IPS-NIHi7 (cell line): ENCODE data around the gene THUMPD2.
A peak's percentile ranks its signal among the peaks of the same experiment; 100 is the strongest.

ENCODE experiments used
- DNase-seq: peaks from one replicate; pipeline ENCODE4 v3.0.0; 2012; ENCODE audit warnings: mixed read lengths; ENCODE audit errors: extremely low spot score

The THUMPD2 gene

DNA sequence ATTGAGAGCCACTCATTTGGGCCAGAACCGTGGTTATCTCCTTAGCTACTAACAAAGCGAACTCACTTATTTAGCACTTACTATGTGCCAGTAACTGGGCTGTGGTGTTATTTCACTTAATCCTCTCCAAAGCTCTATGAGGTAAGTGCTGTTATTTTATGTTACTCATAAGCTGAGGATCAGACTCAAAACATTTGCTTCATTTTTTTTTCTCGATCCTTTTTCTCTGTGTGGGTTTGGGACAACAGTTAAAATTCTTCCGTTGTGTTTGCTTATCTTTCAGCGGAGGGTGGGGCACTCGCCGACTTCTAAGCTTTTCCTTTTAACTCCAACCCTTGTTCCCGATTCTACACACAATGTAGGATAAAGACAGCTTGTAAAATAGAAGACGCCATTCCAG lies 60.6 kb downstream of the THUMPD2 start:
- no peak for DNase-seq

DNA sequence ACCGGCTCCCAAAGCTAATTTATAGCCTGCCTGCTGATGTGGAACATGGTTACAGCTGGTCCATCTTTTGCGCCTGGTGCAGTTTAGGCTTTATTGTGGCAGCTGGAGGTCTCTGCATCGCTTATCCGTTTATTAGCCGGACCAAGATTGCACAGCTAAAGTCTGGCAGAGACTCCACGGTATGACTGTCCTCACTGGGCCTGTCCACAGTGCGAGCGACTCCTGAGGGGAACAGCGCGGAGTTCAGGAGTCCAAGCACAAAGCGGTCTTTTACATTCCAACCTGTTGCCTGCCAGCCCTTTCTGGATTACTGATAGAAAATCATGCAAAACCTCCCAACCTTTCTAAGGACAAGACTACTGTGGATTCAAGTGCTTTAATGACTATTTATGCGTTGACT lies 62.0 kb downstream of the THUMPD2 start:
- DNase-seq: no peak

DNA sequence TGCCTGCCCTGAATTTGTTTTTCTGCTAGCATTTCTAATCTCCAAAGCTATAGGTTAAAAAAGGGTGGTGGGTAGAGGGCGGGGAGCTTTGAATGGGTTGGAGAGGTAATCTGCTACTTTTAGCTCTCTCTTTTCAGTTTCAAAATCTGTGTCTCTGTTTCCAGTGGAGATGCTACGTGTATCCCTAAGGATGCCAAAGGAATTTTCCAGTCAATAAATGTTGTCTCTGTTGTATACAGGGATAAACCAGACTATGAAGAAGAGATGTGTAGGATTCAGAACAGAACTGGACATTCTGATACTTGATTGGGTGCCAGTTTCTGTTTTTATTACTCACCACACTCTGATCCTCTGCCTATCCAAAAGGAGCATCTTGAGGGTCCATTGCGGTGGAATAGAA lies 63.2 kb downstream of the THUMPD2 start:
- no peak for DNase-seq

DNA sequence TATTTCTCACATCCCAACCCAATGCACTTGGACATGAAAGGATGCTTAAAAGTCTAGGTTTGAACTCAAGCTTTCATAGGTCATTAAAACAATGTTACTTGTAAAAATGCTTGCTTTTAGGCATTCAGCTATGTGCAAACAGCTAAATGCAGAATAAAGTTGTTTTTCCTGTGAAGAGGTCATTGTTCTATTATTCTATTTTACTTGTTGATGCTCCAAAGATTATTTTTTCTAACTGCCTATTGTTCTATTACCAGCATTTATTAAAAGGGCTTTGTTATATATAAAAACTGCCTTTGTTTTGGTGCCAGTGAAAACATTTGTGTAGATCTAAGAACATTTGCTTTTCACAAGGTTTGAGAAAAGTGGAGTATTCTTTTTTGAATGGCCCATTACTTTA lies 64.0 kb downstream of the THUMPD2 start:
- no peak for DNase-seq

DNA sequence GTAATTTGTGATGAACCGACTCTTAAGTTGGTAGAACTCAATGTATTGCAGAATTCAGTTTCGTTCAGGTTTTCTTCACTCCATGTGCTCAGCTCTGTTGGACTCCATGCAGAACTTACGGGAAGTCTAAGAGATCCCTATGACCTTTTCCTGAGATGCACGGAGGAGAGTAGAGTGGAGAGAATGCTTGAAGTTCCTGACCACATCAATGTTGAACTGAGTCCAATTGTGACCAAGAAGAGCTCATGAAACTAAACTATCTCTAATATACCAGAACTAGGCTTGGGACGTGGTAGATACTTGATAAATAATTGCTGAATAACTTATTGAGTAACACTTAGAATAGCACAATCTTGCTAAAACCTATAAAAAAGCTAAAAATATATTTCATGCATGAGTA lies 66.1 kb downstream of the THUMPD2 start:
- no peak for DNase-seq

DNA sequence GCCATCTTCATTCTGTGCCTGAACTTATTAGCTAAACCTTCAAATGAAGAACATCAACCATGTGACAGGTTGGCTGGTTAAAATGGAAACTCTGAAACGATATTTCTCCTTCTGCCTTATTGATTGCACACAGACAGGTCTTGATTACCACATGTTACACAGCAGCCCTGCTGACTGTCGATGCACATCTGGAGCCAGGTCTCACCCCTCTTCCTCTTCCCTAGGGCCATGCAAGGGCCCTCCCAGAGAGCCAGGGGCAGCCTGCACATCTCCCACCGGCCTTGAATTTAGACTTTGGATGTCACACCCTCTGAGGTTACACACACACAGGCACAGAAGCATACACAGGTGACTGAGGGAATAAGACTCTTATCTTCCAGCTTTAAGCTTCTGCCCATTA lies 68.3 kb downstream of the THUMPD2 start:
- DNase-seq: no peak

GRCh38 chr2:39708003-39708402 lies 71.1 kb downstream of the THUMPD2 start:
- no peak for DNase-seq

- no peak for DNase-seq
Observed at GRCh38 chr2:39706945-39707344, 72.1 kb downstream of the THUMPD2 start.

GRCh38 chr2:39706312-39706711 lies 72.7 kb downstream of the THUMPD2 start:
- no peak for DNase-seq

- DNase-seq: no peak
Observed at GRCh38 chr2:39705638-39706037, 73.4 kb downstream of the THUMPD2 start.

DNA sequence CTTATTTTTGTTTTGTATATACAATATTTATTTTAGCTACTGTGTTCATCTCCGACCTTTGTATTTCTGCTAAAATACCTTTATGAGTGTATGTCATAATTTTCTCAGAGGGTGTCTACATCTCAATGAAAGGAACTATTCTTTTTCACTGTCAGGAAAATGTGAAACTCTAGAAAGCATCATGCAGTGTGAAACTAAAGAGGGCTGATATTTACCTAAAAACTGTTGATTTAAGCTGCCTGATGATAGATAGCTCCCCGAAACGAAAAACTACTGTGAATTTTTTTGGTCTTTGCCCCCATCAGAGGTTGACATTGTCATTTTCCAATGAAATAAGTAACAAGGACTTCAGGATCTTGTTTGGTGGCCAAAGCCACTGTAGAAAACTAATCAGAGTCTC lies 74.5 kb downstream of the THUMPD2 start:
- DNase-seq: no peak

DNA sequence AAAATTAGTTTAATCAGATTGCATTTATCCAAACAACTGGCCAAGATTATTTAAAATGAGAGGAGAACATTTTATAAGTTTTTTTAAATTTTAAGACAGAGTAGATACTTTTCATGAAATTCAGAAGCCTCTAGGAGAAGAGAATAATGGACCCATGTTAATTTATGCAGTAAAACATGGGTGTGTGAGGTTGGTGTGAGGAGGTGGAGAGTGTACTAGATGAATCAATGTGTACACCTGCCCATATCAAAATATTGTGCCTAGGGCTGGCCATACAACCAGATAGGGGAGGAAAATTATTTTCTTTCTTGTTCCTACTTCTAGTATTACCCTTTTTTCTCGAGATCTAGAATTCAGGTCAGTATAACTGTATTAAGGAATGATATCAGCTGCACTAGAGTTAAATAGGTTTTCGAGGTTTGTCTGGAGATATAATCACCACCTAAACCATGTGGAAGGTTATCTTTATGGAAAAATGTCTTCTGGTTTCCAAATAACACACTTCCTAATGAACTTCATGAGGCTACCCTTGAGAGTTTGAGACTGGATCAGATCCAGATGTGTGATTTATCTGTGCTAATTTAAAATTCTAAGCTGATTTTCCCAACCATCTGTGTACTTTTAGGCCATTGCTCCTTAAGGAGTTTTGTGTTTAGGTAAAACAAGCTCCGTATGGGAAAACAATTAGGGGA lies 75.7 kb downstream of the THUMPD2 start:
- no peak for DNase-seq

DNA sequence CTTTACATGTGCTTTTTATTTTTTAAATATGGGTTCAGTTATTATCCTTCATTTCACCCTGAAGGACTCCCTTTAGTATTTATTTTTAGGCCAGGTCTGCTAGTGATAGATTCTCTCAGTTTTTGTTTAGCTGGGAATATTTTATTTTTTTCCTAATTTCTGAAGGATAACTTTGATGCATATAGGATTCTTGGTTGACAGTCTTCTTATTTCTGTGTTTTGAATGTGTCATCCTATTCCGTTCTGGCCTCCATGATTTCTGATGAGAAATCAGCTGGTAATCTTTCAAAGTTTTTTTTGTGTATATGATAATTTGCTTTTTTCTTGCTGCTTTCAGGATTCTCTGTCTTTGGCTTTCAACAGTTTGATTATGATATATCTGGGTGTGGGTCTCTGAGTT lies 77.9 kb downstream of the THUMPD2 start:
- no peak for DNase-seq

DNA sequence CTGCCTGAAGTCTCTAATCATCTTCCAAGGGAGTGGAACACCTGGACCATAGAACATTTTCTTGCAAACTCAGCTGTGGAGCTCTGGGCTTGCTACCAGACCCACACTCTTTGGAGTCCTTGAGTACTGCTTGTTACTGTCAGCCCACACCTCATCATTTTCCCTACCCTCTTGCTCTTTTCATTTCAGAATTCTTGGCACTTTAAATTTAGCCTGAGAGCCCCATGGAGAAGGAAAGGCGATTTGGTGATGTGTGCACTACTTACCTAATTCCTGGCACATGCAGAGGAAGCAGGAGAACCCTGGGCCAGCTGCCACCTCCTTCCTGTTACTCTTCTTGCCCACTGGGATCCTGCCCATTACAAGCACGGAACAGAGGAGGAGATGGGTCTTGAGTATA lies 81.6 kb downstream of the THUMPD2 start:
- no peak for DNase-seq

DNA sequence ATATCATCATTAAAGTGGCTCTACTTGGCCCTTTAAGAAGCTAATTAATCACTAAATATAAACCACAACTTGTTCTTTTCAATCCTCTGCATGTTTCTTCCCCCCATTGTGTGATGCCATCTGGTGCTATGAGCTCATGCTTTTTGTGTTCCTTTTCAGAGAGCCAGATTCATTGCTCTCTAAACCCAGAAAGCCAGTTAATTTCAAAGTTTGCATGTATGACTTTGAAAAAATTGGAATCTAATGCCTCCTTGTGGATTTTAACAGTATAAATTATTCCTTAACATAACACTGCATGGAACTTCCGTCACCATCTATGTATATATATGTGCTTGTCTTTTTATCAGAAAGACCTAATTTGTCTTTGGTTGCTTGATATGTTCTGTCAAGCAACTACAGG lies 82.2 kb downstream of the THUMPD2 start:
- no peak for DNase-seq

DNA sequence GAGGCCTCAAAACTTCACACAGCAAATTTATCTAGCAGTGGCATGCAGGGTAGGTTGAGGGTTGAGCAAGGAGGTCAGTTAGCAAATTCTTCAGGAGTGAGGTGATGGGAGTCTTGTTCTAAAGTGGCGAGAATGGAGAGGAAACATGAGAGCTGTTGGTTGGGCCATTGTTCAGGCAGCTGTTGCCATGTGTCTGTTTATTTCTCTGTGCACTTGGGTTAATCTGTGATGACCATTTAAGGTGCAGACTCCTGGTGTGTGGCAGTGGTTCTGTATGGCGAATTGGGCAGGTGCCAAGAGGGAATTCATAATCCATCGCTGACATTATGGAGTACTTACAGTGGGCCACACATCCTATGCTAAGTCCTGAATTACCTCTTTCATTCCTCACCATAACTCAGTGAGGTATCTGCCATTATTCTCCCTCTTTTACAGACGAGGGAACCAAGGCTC lies 82.9 kb downstream of the THUMPD2 start:
- DNase-seq: no peak

GRCh38 chr2:39693245-39693644 lies 85.8 kb downstream of the THUMPD2 start:
- no peak for DNase-seq

DNA sequence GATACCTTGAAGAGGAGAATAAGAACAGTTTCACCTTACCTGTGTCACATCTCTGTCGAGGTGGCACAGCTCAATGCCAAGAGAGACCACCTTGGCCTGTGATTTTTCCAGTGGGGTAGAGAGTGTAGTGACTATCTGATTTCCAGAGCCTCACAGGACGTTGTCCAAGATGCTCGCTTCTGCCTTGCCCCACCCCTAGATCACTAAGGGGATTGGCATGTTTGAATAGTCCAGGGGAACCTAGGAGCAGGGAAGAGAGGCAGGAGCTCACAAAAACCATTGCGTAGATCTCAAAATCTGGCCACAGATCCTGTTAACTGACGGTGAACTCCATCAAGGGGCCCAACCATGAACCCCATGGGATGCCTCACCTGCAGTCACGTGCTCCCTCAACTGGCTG lies 89.2 kb downstream of the THUMPD2 start:
- DNase-seq: no peak

GRCh38 chr2:39689272-39689841 lies 89.7 kb downstream of the THUMPD2 start:
- DNase-seq: no peak

DNA sequence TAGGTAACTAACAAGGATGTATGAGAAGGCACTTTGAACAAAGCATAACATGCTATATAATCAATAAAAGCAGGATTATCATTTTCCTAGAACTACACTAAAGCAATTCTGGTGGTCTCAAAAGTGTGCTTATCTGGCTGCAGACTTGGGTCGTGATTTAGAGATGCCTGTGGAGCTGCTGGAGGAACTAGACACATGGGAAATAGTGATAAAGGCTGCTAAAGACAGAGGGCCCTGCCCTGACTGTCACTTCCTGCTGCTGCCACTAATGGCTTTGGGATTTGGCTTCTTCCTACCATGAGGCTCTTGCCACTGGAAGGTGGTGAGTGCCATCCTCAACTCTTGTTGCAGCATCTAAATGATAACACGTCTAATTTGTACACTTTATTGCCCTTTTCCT lies 90.9 kb downstream of the THUMPD2 start:
- no peak for DNase-seq

DNA sequence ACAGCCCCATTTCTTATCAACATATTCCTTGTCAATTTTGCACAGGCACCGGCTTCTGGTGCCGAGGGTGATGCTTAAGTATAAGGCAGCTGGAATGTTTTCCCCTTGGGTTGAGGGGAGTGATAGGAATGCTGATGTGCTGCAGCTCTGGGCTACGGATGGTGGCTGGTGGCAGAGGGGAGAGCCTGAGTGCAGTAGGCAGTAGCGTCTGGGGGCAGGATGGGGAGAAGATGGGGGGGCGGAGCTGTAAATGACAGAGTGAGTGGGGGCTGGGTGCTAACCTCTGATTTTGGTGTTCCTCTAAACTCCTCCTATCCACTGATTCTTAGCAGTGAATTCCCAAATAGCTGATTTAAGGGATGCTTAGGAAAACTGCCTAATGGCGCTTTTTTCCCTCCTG lies 92.6 kb downstream of the THUMPD2 start:
- DNase-seq: peak; percentile 42
